ENCODE results near the gene HIPK4.
"Not testable (repeated sequence)": the region's sequence is repeated elsewhere in the genome, so short reads cannot be mapped to it uniquely, and the experiment has no call there.

Gene HIPK4

GRCh38 chr19:40392894-40393517, 3.0 kb upstream of the HIPK4 start:
- no peak for DNase-seq

- DNase-seq: no peak
Observed at GRCh38 chr19:40392123-40392522, 2.1 kb upstream of the HIPK4 start.

- DNase-seq: no peak
Observed at GRCh38 chr19:40389404-40390083, 437 bp downstream of the HIPK4 start.

GRCh38 chr19:40388481-40388880, 1.5 kb downstream of the HIPK4 start:
- no peak for DNase-seq

GRCh38 chr19:40387155-40387554, 2.8 kb downstream of the HIPK4 start:
- DNase-seq: no peak

GRCh38 chr19:40383668-40384248, 6.2 kb downstream of the HIPK4 start:
- no peak for DNase-seq

GRCh38 chr19:40381321-40381720, 8.7 kb downstream of the HIPK4 start:
- no peak for DNase-seq

GRCh38 chr19:40380199-40381037, 9.6 kb downstream of the HIPK4 start:
- DNase-seq: no peak

GRCh38 chr19:40379446-40380198, 10.4 kb downstream of the HIPK4 start:
- DNase-seq: no peak

- DNase-seq: no peak
Observed at GRCh38 chr19:40378509-40378908, 11.5 kb downstream of the HIPK4 start.

GRCh38 chr19:40377876-40378385, 12.1 kb downstream of the HIPK4 start:
- no peak for DNase-seq

GRCh38 chr19:40376286-40376862, 13.6 kb downstream of the HIPK4 start:
- no peak for DNase-seq

GRCh38 chr19:40374084-40374483, 15.9 kb downstream of the HIPK4 start:
- no peak for DNase-seq

- DNase-seq: no peak
Observed at GRCh38 chr19:40371802-40372122, 18.2 kb downstream of the HIPK4 start.

GRCh38 chr19:40370997-40371801, 18.8 kb downstream of the HIPK4 start:
- no peak for DNase-seq

- DNase-seq: not testable (repeated sequence)
Observed at GRCh38 chr19:40370253-40370652, 19.7 kb downstream of the HIPK4 start.

GRCh38 chr19:40369797-40370196, 20.2 kb downstream of the HIPK4 start:
- DNase-seq: no peak

GRCh38 chr19:40367577-40368434, 22.2 kb downstream of the HIPK4 start:
- DNase-seq: no peak

- DNase-seq: no peak
Observed at GRCh38 chr19:40366697-40367561, 23.1 kb downstream of the HIPK4 start.

Data from stimulated activated CD8-positive, alpha-beta memory T cell treated with anti-CD3 and anti-CD28 coated beads, Interleukin-4, amount 100 ng/mL, for 48 hours (primary cell).